ENCODE results near the gene CHRNA9.

DNA sequence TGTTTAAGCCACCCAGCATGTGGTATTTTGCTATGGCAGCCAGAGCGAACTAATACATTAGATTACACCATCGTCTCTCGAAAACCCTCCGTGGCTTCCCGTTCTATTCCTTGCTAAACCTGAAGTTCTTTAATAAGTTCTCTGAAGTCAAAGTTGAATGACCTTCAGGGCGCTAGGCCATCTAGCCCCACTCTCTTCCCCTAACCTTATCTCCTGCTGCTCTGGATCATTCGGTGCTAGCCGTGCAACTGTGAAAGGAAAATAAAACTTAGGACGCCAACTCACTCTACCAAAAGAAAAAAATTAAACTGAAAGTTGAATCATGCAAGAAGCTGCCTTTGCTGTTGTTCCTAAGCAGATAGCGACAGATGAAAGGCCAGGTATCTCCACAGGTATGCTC lies 40.0 kb downstream of the CHRNA9 start:
- no peak for TF ChIP-seq CTCF (IDR thresholded peaks at IDR 0.05)
- no peak for TF ChIP-seq FOXJ3 (CRISPR knock-in tag; IDR thresholded peaks at IDR 0.05; ENCODE audit: borderline replicate concordance)
- TF ChIP-seq NR2C2 (CRISPR knock-in tag; IDR thresholded peaks at IDR 0.05): no peak

All from WTC11 (cell line).